BLaER1 treated with 17β-estradiol and CSF1 and Interleukin-3, amounts not matched to agents 10 nM and 100 nM (cell line): Measurements from ENCODE around the gene COA7.
A peak's percentile ranks its signal among the peaks of the same experiment; 100 is the strongest.

Source experiments
- H3K27ac ChIP-seq, 11 experiments: shearing (Covaris generic); formaldehyde crosslinking; 2 replicates each; pipeline ENCODE4 v1.8.1; 2022
- H3K27me3 ChIP-seq, 11 experiments: shearing (Covaris generic); formaldehyde crosslinking; 2 replicates each; pipeline ENCODE4 v1.8.1; 2022
- H3K36me3 ChIP-seq, 11 experiments: shearing (Covaris generic); formaldehyde crosslinking; 2 replicates each; pipeline ENCODE4 v1.8.1; 2022
- H3K4me1 ChIP-seq, 10 experiments: shearing (Covaris generic); formaldehyde crosslinking; 2 replicates each; pipeline ENCODE4 v1.8.1; 2022
- H3K4me2 ChIP-seq, 11 experiments: shearing (Covaris generic); formaldehyde crosslinking; 2 replicates each; pipeline ENCODE4 v1.8.1; 2022
- H3K4me3 ChIP-seq, 10 experiments: shearing (Covaris generic); formaldehyde crosslinking; 2 replicates each; pipeline ENCODE4 v1.8.1; 2022
- H3K9ac ChIP-seq, 11 experiments: shearing (Covaris generic); formaldehyde crosslinking; 2 replicates each; pipeline ENCODE4 v1.8.1; 2022
- H3K9me3 ChIP-seq, 11 experiments: shearing (Covaris generic); formaldehyde crosslinking; replicated peaks in 1 of 11; 2 replicates each; pipeline ENCODE4 v1.8.1; 2022
- H4K20me1 ChIP-seq, 11 experiments: shearing (Covaris generic); formaldehyde crosslinking; 2 replicates each; pipeline ENCODE4 v1.8.1; 2022
- Cebpa-rat ChIP-seq, 11 experiments: shearing (Covaris generic); IDR thresholded peaks; 2 replicates each; pipeline ENCODE4 v1.8.1; 2022

Gene COA7

DNA sequence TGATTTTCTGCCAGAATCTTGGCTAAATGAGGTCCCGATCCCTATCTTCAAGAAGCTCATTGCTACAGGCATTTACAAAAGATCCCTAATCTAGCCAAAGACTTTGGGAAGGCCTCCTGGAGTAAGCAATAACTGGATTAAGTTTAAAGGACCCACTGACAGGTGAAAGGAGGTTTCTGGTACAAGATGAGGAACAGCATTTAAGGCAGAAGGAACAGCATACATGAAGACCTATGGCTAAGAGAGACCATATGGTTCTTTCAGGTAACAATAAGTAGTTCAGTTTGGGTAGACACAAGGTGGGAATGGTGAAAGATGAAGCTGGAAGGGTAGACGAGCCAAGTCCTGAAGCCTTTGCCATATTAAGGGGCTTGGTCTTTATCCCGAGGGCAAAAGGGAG is 37.3 kb downstream of the COA7 start:
- H3K9ac ChIP-seq, result no peak overlapping the region
- H3K9me3 ChIP-seq, result 0 out of 22 replicates have a peak, but pooled peaks cover 0 to 3% (median 0%) of the 10 kb centered on the region in 11 experiments
- no peaks in the 10 kb centered on the region for H4K20me1 ChIP-seq
- peaks cover 0 to 60% (median 41%) of the 10 kb centered on the region in 11 experiments; a peak in 17 of 22 replicates for H3K36me3 ChIP-seq
- H3K4me2 ChIP-seq, result no peak overlapping the region
- peaks cover 0 to 13% (median 0%) of the 10 kb centered on the region in 10 experiments; a peak in 6 of 20 replicates for H3K4me1 ChIP-seq
- TF ChIP-seq Cebpa-rat (IDR thresholded peaks at IDR 0.05), result no peak
- H3K4me3 ChIP-seq, result no peak overlapping the region
- H3K27me3 ChIP-seq, result no peaks in the 10 kb centered on the region
- 0 out of 22 replicates have a peak overlapping the region, but pooled peaks of 1 of the 11 experiments have one; percentile 37 for H3K27ac ChIP-seq

DNA sequence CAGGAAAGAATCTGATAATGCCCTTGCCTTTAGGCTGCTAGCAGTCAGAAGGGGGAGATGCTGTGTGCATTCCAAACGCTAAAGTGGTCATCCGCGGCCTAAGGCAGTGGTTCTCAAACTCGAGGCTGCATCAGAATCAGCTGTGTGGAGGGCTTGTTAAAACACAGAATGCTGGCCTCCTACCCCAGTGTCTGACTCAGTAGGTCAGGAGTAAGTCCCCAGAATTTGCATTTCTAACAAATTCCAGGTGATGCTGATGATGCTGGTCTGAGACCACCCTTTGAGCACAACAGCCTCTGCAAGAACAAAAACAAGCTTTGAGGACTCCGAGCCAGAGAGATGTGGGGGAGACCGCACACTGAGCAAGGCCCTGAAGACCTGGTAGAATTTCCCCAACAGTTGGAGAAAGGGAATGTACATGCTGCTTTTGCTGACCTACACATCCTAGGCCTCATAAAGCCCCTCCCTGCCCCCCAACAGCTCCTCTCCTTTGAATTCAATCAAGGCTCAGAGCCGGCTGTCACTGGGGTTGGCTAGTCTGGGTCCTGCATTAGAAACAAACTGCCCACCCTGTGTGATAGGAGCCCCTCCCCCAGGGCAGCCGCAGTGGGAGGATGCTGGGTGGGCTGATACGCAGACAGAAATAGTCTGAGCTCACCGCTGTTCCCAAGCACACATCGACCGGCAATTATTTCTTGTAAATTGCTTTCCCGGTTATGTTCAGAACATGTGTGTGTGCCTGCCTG is 38.1 kb downstream of the COA7 start:
- H3K4me2 ChIP-seq, result no peak overlapping the region
- 0 out of 22 replicates have a peak, but pooled peaks cover 0 to 3% (median 0%) of the 10 kb centered on the region in 11 experiments for H3K9me3 ChIP-seq
- no peak overlapping the region for H3K9ac ChIP-seq
- H3K27ac ChIP-seq, result no peak overlapping the region; a peak in 1 of 22 replicates
- peaks cover 0 to 12% (median 0%) of the 10 kb centered on the region in 10 experiments; a peak in 6 of 20 replicates for H3K4me1 ChIP-seq
- no peaks in the 10 kb centered on the region for H3K27me3 ChIP-seq
- H3K36me3 ChIP-seq, result peaks cover 0 to 67% (median 41%) of the 10 kb centered on the region in 11 experiments; a peak in 17 of 22 replicates
- no peak for TF ChIP-seq Cebpa-rat (IDR thresholded peaks at IDR 0.05)
- no peak overlapping the region for H3K4me3 ChIP-seq
- H4K20me1 ChIP-seq, result no peaks in the 10 kb centered on the region

DNA sequence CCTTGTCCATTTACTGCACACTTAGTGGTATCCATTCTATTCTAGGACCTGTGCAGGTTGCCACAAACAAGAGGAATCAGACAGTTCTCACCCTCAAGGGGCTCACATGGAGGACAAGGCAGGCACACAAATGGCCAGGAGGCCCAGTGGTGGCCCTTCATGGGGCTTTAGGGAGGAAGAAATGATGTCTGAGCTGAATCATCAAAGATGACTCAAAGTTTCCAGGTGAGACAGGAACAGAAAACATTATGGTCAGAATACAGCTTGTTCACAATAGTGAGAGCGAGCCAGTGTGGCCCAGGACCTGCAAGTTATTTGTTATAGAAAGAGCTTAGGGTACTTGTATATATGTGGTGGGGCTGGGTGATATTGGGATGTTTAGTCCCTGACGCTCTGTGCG is 38.8 kb downstream of the COA7 start:
- H3K4me1 ChIP-seq, result peaks cover 0 to 12% (median 0%) of the 10 kb centered on the region in 10 experiments; a peak in 5 of 20 replicates
- H4K20me1 ChIP-seq, result no peaks in the 10 kb centered on the region
- H3K36me3 ChIP-seq, result peaks cover 0 to 74% (median 41%) of the 10 kb centered on the region in 11 experiments; a peak in 17 of 22 replicates
- 0 out of 22 replicates have a peak, but pooled peaks cover 0 to 3% (median 0%) of the 10 kb centered on the region in 11 experiments for H3K9me3 ChIP-seq
- no peak overlapping the region for H3K4me3 ChIP-seq
- no peak overlapping the region for H3K4me2 ChIP-seq
- no peak overlapping the region for H3K27ac ChIP-seq
- TF ChIP-seq Cebpa-rat (IDR thresholded peaks at IDR 0.05), result no peak
- H3K27me3 ChIP-seq, result no peaks in the 10 kb centered on the region
- no peak overlapping the region for H3K9ac ChIP-seq

DNA sequence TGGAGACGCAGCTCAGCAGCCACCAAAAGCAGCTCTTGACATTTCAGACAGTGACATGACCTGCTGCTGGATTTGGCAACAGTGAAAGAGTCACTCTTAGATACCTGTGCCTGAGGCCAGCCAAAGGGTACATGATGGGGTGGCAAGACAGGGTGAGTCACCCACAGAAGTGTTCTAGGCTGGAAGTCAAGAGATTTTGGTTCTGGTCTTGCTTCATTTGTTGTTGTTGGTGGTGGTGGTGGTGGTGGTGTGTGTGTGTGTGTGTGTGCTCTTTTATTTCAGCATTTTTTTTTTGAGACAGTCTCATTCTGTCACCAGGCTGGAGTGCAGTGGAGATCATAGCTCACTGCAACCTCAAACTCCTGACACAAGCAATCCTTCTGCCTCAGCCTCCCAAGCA is 39.4 kb downstream of the COA7 start:
- Histone ChIP-seq H3K27ac (no peak overlapping the region; a peak in 1 of 22 replicates), H3K9me3 (0 out of 22 replicates have a peak, but pooled peaks cover 0 to 3% (median 0%) of the 10 kb centered on the region in 11 experiments)

DNA sequence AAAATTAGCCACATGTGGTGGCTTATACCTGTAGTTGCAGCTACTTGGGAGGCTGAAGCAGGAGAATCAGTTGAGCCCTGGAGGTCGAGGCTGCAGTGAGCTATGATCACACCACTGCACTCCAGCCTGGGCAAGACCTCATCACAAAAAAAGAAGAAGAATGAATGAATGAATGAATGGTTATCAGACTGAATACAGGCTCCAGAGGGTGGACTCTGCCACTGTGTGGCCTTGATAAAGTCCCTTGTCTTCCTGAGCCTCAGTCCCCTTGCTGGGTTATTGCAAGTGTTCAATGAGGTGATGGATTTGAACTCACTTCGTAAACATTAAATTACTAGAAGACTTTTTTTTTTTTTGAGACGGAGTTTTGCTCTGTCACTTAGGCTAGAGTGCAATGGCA is 40.4 kb downstream of the COA7 start:
- no peaks in the 10 kb centered on the region for H3K27me3 ChIP-seq
- H3K4me1 ChIP-seq, result peaks cover 0 to 8% (median 1%) of the 10 kb centered on the region in 10 experiments; a peak in 8 of 20 replicates
- H3K9me3 ChIP-seq, result 0 out of 22 replicates have a peak, but pooled peaks cover 0 to 3% (median 0%) of the 10 kb centered on the region in 11 experiments
- no peak overlapping the region for H3K4me2 ChIP-seq
- H3K9ac ChIP-seq, result no peak overlapping the region
- H4K20me1 ChIP-seq, result no peaks in the 10 kb centered on the region
- peaks cover 0 to 91% (median 54%) of the 10 kb centered on the region in 11 experiments; a peak in 17 of 22 replicates for H3K36me3 ChIP-seq
- no peak overlapping the region for H3K27ac ChIP-seq
- TF ChIP-seq Cebpa-rat (IDR thresholded peaks at IDR 0.05), result no peak
- no peak overlapping the region for H3K4me3 ChIP-seq

More for the DNA sequence above, 39.4 kb downstream of the COA7 start:
- H3K9ac ChIP-seq, result no peak overlapping the region
- no peak for TF ChIP-seq Cebpa-rat (IDR thresholded peaks at IDR 0.05)
- no peak overlapping the region for H3K4me2 ChIP-seq
- H3K4me3 ChIP-seq, result no peak overlapping the region
- peaks cover 0 to 80% (median 44%) of the 10 kb centered on the region in 11 experiments; a peak in 17 of 22 replicates for H3K36me3 ChIP-seq
- no peaks in the 10 kb centered on the region for H4K20me1 ChIP-seq
- peaks cover 0 to 12% (median 0%) of the 10 kb centered on the region in 10 experiments; a peak in 6 of 20 replicates for H3K4me1 ChIP-seq
- H3K27me3 ChIP-seq, result no peaks in the 10 kb centered on the region

DNA sequence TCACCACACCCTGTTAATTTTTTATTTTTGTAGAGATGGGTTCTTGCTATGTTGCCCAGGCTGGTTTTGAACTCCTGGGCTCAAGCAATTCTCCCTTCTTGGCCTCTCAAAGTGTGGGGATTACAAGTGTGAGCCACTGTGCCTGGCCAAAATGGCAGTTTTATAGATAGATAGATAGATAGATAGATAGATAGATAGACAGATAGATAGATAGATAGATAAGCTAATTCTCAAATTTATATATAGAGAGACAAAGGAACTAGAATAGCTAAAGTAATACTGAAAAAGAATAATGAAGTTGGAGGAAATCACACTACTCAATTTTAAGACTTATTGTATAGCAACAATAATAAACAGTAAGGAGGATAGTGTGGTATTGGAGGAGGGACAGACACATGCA is 44.1 kb downstream of the COA7 start:
- H3K9me3 ChIP-seq, result 0 out of 22 replicates have a peak, but pooled peaks cover 0 to 3% (median 0%) of the 10 kb centered on the region in 11 experiments
- no peaks in the 10 kb centered on the region for H4K20me1 ChIP-seq
- no peak overlapping the region for H3K9ac ChIP-seq
- no peak overlapping the region; a peak in 1 of 22 replicates for H3K27ac ChIP-seq
- no peak overlapping the region for H3K4me2 ChIP-seq
- H3K4me1 ChIP-seq, result peaks cover 0 to 9% (median 2%) of the 10 kb centered on the region in 10 experiments; a peak in 6 of 20 replicates
- no peak for TF ChIP-seq Cebpa-rat (IDR thresholded peaks at IDR 0.05)
- H3K27me3 ChIP-seq, result no peaks in the 10 kb centered on the region
- H3K36me3 ChIP-seq, result peaks cover 0 to 96% (median 70%) of the 10 kb centered on the region in 11 experiments; a peak in 17 of 22 replicates
- H3K4me3 ChIP-seq, result no peak overlapping the region

DNA sequence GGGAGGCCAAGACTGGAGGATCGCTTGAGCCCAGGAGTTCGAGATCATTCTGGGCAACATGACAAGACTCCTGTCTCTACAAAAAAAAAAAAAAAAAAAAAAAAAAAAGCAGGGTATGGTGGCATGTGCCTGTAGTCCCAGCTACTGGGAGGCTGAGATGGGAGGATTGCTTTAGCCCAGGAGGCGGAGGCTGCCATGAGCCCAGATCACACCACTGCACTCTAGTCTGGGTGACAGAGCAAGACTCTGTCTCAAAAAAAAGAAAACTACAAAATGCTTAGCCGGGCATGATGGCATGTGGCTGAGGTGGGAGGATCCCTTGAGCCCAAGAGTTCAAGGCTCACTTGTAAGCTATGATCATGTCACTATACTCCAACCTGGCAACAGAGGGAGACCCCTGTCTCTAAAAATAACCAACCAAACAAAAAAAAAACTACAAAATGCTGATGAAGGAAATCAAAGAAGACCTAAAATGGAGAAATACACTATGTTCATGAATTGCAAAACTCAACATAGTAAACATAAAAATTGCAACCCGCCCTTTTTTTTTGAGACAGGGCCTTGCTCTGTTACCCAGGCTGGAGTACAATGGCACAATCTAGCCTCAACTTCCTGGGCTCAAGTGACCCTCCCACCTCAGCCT is 44.8 kb downstream of the COA7 start:
- H3K36me3 ChIP-seq, result peaks cover 0 to 100% (median 77%) of the 10 kb centered on the region in 11 experiments; a peak in 17 of 22 replicates
- no peak overlapping the region for H3K4me3 ChIP-seq
- TF ChIP-seq Cebpa-rat (IDR thresholded peaks at IDR 0.05), result no peak
- H3K27ac ChIP-seq, result peak overlapping the region in 1 of 11 experiments; percentile 21; a peak in 1 of 22 replicates
- H3K4me2 ChIP-seq, result 0 out of 22 replicates have a peak overlapping the region, but pooled peaks of 1 of the 11 experiments have one; percentile 2
- H4K20me1 ChIP-seq, result no peaks in the 10 kb centered on the region
- H3K9me3 ChIP-seq, result 0 out of 22 replicates have a peak, but pooled peaks cover 0 to 3% (median 0%) of the 10 kb centered on the region in 11 experiments
- peaks cover 0 to 9% (median 2%) of the 10 kb centered on the region in 10 experiments; a peak in 6 of 20 replicates for H3K4me1 ChIP-seq
- H3K27me3 ChIP-seq, result no peaks in the 10 kb centered on the region
- no peak overlapping the region for H3K9ac ChIP-seq

DNA sequence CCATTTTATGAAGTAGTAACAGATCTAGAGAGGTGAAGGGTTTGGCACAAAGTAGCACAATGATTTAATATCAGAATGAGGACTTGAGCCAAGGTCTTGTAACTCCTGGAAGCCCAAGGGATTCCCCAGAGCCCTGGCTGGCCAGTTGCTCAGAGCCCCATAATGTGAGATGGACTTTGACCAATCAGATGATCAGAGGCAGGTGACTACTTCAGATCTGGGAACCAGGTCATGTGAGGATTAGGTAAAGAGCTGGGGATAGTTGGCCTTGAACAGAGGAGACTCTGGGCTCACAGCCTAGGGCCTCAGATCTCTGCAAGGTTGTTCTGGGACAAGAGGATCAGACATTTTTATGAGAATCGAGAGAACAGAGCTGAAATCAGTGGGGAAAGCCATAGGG is 46.2 kb downstream of the COA7 start:
- Histone ChIP-seq H3K27me3 (no peaks in the 10 kb centered on the region), H4K20me1 (no peaks in the 10 kb centered on the region), H3K9me3 (0 out of 22 replicates have a peak, but pooled peaks cover 0 to 3% (median 0%) of the 10 kb centered on the region in 11 experiments), H3K27ac (peak overlapping the region in 1 of 11 experiments; percentile 7; a peak in 1 of 22 replicates), H3K4me3 (no peak overlapping the region), H3K36me3 (peaks cover 0 to 98% (median 77%) of the 10 kb centered on the region in 11 experiments; a peak in 18 of 22 replicates), H3K4me1 (peaks cover 0 to 9% (median 2%) of the 10 kb centered on the region in 10 experiments; a peak in 7 of 20 replicates), H3K9ac (no peak overlapping the region), H3K4me2 (no peak overlapping the region)
- no peak for TF ChIP-seq Cebpa-rat (IDR thresholded peaks at IDR 0.05)
